Gastrocnemius medialis (tissue), 4 donors: ENCODE results near the gene FAM83C. TPM values are rescaled to one million over a fixed set of nuclear protein-coding genes. Genes with fewer than 3 reads are reported as not detected.
"Not testable (repeated sequence)": the region's sequence is repeated elsewhere in the genome, so short reads cannot be mapped to it uniquely, and the experiment has no call there.

Source experiments
- ATAC-seq, 2 donors: fragments of 150-250 bp; one replicate each; pipeline ENCODE4 v1.9.1; 2016
- DNase-seq, 2 donors: peaks; one replicate each; pipeline ENCODE4 v3.0.0-alpha.2; 2019
- H3K27ac ChIP-seq, 4 donors: fragments of 200-600 bp; sonication (generic); 1 replicate in 1 of 4; 2 replicates in 3 of 4; pipeline ENCODE4 v1.5.1; 2016 to 2018; ENCODE audit warnings: mild to moderate bottlenecking in 2 of 4, moderate library complexity in 1 of 4
- H3K27me3 ChIP-seq, 3 donors: fragments of 200-600 bp; sonication (generic) in 2 of 3; 1 replicate in 1 of 3; 2 replicates in 2 of 3; pipeline versions ENCODE4 v1.5.1 to v1.6.0; 2016 to 2019; ENCODE audit warnings: mild to moderate bottlenecking in 1 of 3, moderate library complexity in 1 of 3
- H3K36me3 ChIP-seq, 2 donors: fragments of 200-600 bp; sonication (generic) in 1 of 2; one replicate each; pipeline ENCODE4 v1.5.1; 2017 to 2018
- H3K4me1 ChIP-seq, 2 donors: fragments of 200-600 bp; sonication (generic) in 1 of 2; one replicate each; pipeline ENCODE4 v1.5.1; 2016 to 2017; ENCODE audit warnings: mild to moderate bottlenecking in 2 of 2
- H3K4me3 ChIP-seq, 4 donors: fragments of 200-600 bp; sonication (generic) in 3 of 4; 1 replicate in 1 of 4; 2 replicates in 3 of 4; pipeline ENCODE4 v1.5.1; 2016 to 2019; ENCODE audit warnings: mild to moderate bottlenecking in 2 of 4
- H3K9me3 ChIP-seq, 3 donors: fragments of 200-600 bp; sonication (generic) in 2 of 3; 1 replicate in 1 of 3; 2 replicates in 2 of 3; pipeline ENCODE4 v1.5.1; 2016 to 2019
- CTCF ChIP-seq, 5 experiments: fragments of 450-650 bp in 3 of 5; fragments of 200-600 bp in 2 of 5; sonication (generic) in 2 of 5; IDR thresholded peaks in 4 of 5; conservative IDR thresholded peaks in 1 of 5; 1 replicate in 4 of 5; 2 replicates in 1 of 5; pipeline ENCODE4 v1.5.1; 2016 to 2019; ENCODE audit warnings: antibody characterized with exemption in 5 of 5, mild to moderate bottlenecking in 3 of 5, moderate library complexity in 3 of 5
- POLR2A ChIP-seq, 2 donors: fragments of 450-650 bp; IDR thresholded peaks; one replicate each; pipeline ENCODE4 v1.6.1; 2017; ENCODE audit warnings: antibody characterized with exemption in 2 of 2, mild to moderate bottlenecking in 2 of 2, moderate library complexity in 2 of 2
- in situ Hi-C, 4 donors: fragments of 200-750 bp; cut with MboI; loops; one replicate each; pipeline versions ENCODE4 v1.15.0 to v1.8.0; 2017; ENCODE audit warnings: low sequenced_read_pairs in 4 of 4
- intact Hi-C: fragments of 100-400 bp; cut with DNase I; formaldehyde crosslinking; loops from one replicate; pipeline ENCODE4 v1.15.1; 2023; ENCODE audit warnings: low total_unique reads
- total RNA-seq, 4 donors: library from RNA; depleted of rRNA; stranded (reverse); fragments of >200 nt; gene quantifications; one replicate each; pipeline versions ENCODE4 v1.1.0 to v1.2.3, GENCODE V29; 2016

The FAM83C gene
- total RNA-seq, 4 donors from 2014 or later, result not detected

GRCh38 chr20:35264755-35265154, 27.5 kb downstream of the FAM83C start:
- Histone ChIP-seq H3K4me3 (no peak overlapping the region), H3K27me3 (no peaks in the 10 kb centered on the region), H3K4me1 (peaks cover 0 to 9% of the 10 kb centered on the region in 2 donors), H3K9me3 (no peaks in the 10 kb centered on the region), H3K36me3 (peaks cover 0 to 11% of the 10 kb centered on the region in 2 donors), H3K27ac (no peak overlapping the region)
- ATAC-seq, result no peak
- TF ChIP-seq POLR2A (IDR thresholded peaks at IDR 0.05) (no peak), CTCF (IDR thresholded peaks at IDR 0.05 in 4 of 5, conservative IDR thresholded peaks at IDR 0.05 in 1 of 5) (no peak)
- in situ Hi-C loops, result no loop called here
- intact Hi-C loops, result no loop called here
- no peak for DNase-seq

DNA sequence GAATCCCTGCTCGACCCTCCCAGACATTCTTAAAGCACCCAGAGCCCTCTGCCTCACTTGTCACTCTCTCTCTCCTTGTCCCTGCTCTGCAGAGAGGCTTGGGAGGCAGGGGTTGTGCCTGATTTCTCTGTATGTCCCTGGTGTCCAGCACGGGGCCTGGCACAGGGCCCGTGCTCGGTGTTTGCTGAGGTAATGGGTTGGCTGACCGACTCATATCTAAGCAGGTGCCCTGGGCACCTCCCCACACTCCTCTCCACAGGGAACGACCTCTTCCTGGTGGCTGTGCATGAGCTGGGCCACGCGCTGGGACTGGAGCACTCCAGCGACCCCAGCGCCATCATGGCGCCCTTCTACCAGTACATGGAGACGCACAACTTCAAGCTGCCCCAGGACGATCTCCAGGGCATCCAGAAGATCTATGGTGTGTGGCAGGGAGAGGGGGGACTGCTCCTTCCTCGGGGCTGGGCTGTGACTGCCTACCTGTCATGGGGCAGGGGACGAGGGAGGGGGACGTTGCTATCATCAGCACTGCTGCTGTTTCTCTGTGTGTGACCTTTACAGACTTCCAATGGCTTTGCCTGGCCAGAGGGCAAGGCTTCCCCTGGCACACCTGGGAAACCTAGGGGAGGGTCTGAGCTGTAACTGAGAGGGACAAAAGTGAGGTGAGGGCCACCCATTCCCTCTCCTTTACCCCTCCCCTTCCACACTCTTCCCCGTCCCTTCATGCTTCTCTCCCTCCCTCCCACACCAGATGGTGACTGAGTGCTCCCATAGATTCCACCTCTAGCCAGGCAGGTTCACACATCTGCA, 28.5 kb downstream of the FAM83C start:
- peaks cover 0 to 9% of the 10 kb centered on the region in 2 donors for H3K4me1 ChIP-seq
- intact Hi-C loops, result no loop called here
- no peaks in the 10 kb centered on the region for H3K9me3 ChIP-seq
- H3K36me3 ChIP-seq, result peaks cover 0 to 11% of the 10 kb centered on the region in 2 donors
- in situ Hi-C loops, result no loop called here
- H3K27ac ChIP-seq, result no peak overlapping the region
- no peaks in the 10 kb centered on the region for H3K27me3 ChIP-seq
- TF ChIP-seq CTCF (IDR thresholded peaks at IDR 0.05 in 4 of 5, conservative IDR thresholded peaks at IDR 0.05 in 1 of 5), result no peak
- no peak for TF ChIP-seq POLR2A (IDR thresholded peaks at IDR 0.05)
- DNase-seq (no peak), ATAC-seq (no peak)
- H3K4me3 ChIP-seq, result no peak overlapping the region

DNA sequence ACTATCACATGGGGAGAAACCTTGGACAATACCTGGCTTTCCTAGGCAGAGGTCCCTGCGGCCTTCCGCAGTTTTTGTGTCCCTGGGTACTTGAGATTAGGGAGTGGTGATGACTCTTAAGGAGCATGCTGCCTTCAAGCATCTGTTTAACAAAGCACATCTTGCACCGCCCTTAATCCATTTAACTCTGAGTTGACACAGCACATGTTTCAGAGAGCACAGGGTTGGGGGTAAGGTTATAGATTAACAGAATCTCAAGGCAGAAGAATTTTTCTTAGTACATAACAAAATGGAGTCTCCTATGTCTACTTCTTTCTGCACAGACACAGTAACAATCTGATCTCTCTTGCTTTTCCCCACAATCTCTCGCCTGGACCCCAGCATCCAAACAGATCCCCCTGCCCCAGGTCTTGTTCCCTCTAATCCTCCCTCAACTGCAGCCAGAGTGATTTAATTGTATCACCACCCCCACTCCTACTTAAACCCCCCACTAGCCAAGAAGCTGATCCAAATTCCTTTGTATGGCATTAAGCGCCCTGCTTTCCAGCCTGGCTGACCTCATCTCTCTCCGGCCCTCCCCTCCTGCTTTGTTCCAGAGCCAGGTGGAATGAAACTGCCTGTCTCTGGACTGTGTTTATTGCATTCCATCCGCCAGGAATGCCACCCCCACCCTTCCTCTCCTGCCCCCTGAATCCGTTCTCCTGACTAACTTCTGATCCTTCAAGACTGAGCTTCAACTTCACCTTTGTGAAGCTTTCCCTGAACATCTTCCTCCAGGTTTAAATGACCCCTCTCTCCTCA, 29.3 kb downstream of the FAM83C start:
- H3K36me3 ChIP-seq, DNase-seq, H3K27ac ChIP-seq, H3K27me3 ChIP-seq, H3K4me3 ChIP-seq, in situ Hi-C loops, ATAC-seq, H3K9me3 ChIP-seq, H3K4me1 ChIP-seq, intact Hi-C loops: not testable (repeated sequence)

GRCh38 chr20:35262321-35262720, 29.9 kb downstream of the FAM83C start:
- intact Hi-C loops, DNase-seq, H3K9me3 ChIP-seq, in situ Hi-C loops, H3K4me3 ChIP-seq, H3K4me1 ChIP-seq, H3K27me3 ChIP-seq, H3K27ac ChIP-seq, H3K36me3 ChIP-seq, ATAC-seq: not testable (repeated sequence)

DNA sequence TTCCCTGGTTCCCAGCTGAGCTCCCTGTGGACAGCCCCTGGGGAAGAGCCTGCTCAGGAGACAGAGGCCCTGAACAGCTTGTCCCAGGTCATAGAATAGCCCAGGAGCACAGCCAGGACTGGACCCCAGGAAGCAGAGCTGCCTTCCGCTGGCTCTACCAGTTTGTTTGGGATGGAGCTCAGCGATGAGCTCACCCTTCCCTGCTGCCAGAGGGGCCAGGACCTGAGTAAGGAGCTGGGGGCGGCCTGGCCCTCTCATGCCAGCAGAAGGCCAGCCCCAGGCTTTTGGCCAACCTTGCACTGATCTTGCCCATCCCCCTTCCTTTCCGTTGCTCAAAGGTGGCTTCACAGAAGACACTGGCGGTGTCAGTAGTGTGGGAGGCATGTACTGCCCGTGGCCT, 31.8 kb downstream of the FAM83C start:
- in situ Hi-C loops (no loop called here), intact Hi-C loops (no loop called here)
- peaks cover 0 to 9% of the 10 kb centered on the region in 2 donors for H3K4me1 ChIP-seq
- no peaks in the 10 kb centered on the region for H3K9me3 ChIP-seq
- TF ChIP-seq CTCF (IDR thresholded peaks at IDR 0.05 in 4 of 5, conservative IDR thresholded peaks at IDR 0.05 in 1 of 5) (no peak), POLR2A (IDR thresholded peaks at IDR 0.05) (no peak)
- no peaks in the 10 kb centered on the region for H3K36me3 ChIP-seq
- no peak overlapping the region for H3K27ac ChIP-seq
- H3K27me3 ChIP-seq, result no peaks in the 10 kb centered on the region
- ATAC-seq (no peak), DNase-seq (no peak)
- H3K4me3 ChIP-seq, result no peak overlapping the region
